Hepatic stellate cell (primary cell): Measurements from ENCODE around the gene ZNF205.
A peak's percentile ranks its signal among the peaks of the same experiment; 100 is the strongest.
"Not testable (repeated sequence)": the region's sequence is repeated elsewhere in the genome, so short reads cannot be mapped to it uniquely, and the experiment has no call there.

ENCODE experiments used
- DNase-seq: peaks from one replicate; pipeline ENCODE4 v3.0.0; 2011; ENCODE audit warnings: low spot score

ZNF205 gene

GRCh38 chr16:3131755-3132377, 19.5 kb downstream of the ZNF205 start:
- no peak for DNase-seq

GRCh38 chr16:3133844-3134243, 21.5 kb downstream of the ZNF205 start:
- DNase-seq = no peak

DNA sequence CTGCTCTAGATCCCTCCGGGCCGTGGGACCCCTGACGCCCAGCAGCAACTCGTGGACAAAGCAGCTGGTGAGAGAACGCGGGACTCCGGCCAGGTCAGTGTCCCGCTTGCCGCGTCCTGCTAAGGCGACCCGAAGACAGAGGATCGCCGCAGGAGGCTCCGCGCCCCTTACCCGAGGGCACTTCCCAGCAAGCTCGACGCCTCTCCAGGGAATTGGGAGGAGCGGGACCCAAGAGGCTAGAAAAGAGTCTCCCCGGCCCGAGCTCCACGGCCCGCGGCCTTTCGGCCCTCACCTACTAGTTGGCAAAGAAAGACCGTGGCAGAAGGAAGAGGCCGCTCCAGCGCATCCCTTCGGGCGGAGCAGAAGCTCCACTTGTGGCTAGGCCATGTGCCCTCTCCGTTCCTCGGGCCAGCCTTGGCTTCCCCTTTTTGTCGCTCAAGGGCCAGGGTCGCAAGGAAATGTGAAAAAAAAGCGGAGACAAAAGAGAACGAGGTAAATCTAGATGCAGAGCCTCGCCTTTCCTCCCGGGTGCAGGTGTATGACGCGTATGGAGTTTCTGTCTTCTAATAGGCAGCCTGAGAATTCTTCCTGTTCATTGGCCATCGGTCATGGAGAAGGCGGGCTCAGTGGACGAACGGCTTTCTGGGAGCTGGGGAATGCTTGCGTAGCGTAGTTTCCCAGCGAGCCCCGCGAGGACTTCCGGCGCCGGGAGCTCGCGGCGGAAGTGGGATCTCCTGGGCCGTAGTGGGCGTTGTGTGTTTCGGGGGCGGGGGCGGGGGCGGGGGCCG, 22.1 kb downstream of the ZNF205 start, which contains the start of gene ZNF213:
ZNF213 (plus strand) TSS at position 692 of the 788 bp plus-strand sequence. CDS start 2,252 bp downstream, outside the sequence.
- peak; percentile 98 for DNase-seq

- no peak for DNase-seq
Measured at GRCh38 chr16:3135126-3135715, 22.8 kb downstream of the ZNF205 start.

DNA sequence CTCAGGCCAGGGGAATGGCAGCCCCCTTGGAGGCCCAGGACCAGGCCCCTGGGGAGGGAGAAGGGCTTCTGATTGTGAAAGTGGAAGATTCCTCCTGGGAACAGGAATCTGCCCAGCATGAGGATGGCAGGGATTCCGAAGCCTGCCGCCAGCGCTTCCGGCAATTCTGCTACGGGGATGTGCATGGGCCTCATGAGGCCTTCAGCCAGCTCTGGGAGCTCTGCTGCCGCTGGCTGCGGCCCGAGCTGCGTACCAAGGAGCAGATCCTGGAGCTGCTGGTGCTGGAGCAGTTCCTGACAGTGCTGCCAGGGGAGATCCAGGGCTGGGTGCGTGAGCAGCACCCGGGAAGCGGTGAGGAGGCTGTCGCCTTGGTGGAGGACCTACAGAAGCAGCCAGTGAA, 24.9 kb downstream of the ZNF205 start:
- no peak for DNase-seq

- DNase-seq = no peak
Measured at GRCh38 chr16:3138342-3138741, 26.0 kb downstream of the ZNF205 start.

DNA sequence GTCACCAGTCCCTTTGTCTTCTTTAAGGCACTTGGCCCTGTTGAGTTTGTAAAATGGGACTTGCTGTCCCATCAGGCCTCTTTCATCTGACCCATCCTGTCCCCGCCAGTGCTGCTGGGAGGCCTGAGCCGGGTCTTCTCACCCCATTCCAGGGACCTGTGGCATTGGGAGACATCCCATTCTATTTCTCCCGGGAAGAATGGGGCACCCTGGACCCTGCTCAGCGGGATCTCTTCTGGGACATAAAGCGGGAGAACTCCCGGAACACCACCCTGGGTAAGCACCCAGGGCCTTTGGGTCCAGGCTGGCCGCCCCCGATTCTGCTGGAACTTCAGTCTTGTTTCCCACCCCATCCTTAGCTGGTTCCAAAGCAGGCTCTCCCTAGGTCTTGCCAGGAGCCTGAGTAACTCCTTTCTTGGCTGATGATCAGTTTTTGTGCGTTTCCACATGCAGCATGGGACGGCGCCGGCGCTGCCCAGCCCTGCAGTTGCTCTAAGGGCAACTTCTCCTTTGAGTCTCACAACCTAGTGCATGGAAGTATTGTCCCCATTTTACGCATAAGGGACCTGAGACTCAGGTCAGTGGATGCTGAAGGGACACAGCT, 26.5 kb downstream of the ZNF205 start:
- DNase-seq = no peak

DNA sequence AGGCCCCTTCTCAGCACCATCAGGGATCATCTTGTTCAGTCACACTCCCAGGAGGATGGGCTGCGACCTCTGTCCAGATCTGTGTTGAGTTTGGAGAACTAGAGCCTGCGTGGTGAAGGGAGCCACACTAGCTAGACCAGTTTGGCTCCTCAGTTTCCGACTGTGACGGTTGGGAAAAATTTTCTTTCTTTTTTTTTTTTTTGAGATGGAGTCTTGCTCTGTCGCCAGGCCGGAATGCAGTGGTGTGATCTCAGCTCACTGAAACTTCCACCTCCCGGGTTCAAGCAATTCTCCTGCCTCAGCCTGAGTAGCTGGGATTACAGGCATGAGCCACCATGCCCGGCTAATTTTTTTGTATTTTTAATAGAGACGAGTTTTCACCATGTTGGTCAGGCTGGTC, 27.2 kb downstream of the ZNF205 start:
- not testable (repeated sequence) for DNase-seq

DNA sequence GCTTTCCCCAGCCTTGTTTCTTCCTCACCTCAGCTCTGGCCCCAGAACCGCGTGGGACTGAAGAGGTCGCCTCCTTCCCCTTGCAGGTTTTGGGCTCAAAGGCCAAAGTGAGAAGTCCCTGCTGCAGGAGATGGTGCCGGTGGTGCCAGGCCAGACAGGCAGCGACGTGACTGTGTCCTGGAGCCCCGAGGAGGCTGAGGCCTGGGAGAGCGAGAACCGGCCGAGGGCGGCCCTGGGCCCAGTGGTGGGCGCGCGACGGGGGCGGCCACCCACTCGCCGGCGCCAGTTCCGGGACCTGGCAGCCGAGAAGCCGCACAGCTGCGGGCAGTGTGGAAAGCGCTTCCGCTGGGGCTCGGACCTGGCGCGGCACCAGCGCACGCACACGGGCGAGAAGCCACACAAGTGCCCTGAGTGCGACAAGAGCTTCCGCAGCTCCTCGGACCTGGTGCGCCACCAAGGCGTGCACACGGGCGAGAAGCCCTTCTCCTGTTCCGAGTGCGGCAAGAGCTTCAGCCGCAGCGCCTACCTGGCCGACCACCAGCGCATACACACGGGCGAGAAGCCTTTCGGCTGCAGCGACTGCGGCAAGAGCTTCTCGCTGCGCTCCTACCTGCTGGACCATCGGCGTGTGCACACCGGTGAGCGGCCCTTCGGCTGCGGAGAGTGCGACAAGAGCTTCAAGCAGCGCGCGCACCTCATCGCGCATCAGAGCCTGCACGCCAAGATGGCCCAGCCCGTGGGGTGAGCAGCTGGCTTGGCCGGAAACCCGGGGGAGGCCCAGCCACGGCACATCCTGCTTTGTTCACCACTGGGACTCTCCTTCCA, 28.4 kb downstream of the ZNF205 start:
- DNase-seq = no peak

DNA sequence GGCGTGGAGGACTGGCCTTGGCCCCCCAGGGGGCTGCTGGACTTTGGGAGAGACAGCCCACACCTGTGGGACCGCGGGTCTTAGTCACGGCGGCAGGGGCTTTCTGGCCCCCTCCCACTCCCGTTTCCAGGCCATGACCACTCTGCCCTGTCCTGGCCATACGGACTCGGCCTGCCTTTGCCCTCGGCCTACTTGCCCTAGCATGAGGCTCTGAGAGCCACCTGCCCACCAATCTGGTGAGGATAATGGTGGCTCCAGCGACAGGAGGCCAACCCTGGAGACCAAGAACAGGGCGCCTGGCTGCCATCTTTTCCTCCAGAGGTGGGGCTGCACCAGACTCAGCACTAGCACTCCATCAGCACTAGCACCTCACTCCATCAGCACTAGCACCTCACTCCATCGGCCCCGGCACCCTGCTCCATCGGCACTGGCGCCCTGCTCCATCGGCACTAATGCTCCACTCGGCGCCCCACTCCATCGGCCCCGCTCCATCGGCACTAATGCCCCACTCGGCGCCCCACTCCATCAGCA, 29.5 kb downstream of the ZNF205 start:
- DNase-seq = no peak

DNA sequence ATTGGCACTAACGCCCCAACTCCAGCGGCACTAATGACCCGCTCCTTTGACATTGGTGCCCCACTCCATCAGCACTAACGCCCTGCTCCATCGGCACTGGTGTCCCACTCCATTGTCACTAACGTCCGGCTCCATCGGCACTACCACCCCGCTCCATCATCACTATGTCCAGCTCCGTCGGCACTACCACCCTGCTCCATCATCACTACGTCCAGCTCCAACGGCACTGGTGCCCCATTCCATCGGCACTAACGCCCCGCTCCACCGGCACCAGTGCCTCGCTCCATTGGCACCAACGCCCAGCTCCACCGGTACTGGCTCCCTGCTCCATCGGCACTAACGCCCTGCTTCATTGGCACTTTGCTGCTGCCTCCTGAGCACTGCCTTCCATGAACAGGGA, 29.9 kb downstream of the ZNF205 start:
- DNase-seq = no peak

GRCh38 chr16:3142770-3143169, 30.4 kb downstream of the ZNF205 start:
- no peak for DNase-seq

GRCh38 chr16:3143189-3143588, 30.8 kb downstream of the ZNF205 start:
- DNase-seq = no peak

- no peak for DNase-seq
Measured at GRCh38 chr16:3143598-3144320, 31.4 kb downstream of the ZNF205 start.

GRCh38 chr16:3144321-3144983, 32.1 kb downstream of the ZNF205 start:
- no peak for DNase-seq

DNA sequence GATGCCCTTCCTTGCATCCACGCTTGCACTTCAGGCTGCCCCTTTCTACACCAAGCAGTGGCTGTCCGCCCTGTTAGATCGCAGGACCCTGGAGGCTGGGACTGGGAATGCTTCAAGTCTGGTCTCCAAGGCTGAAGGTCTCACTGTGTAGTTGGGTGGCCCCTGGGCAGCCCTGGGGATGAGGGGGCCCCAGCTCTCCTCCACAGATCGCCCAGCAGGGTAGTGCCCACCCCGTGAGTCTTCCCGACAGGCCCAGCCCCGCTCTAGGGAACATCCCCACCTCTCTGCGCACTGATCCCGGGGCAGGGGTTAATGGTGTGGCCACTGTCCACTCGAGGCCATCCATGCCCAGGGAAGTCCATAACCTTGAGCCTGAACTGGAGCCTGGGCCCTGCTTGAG, 32.8 kb downstream of the ZNF205 start:
- no peak for DNase-seq

- DNase-seq = no peak
Measured at GRCh38 chr16:3145660-3146059, 33.3 kb downstream of the ZNF205 start.

- DNase-seq = no peak
Measured at GRCh38 chr16:3147046-3147756, 34.8 kb downstream of the ZNF205 start.

DNA sequence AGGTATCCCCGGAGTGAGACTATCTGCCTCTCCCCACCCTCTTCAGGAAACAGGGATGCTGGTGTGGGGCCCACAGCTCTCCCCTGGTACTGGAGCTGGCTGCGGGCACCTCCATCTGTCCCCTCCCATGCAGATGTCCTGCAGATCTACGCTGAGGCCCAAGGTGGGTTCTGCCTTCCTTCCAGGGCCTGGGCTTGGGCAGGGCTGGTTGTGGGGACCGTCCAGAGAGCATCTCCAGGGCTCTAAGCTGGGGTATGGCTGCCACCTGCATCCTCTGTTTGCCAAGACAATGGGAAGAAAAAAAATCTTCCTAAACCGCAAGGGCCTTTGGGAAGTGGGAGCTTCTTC, 35.3 kb downstream of the ZNF205 start:
- no peak for DNase-seq
